ENCODE data around the gene TSPAN9.
A peak's percentile ranks its signal among the peaks of the same experiment; 100 is the strongest.

TSPAN9 gene

DNA sequence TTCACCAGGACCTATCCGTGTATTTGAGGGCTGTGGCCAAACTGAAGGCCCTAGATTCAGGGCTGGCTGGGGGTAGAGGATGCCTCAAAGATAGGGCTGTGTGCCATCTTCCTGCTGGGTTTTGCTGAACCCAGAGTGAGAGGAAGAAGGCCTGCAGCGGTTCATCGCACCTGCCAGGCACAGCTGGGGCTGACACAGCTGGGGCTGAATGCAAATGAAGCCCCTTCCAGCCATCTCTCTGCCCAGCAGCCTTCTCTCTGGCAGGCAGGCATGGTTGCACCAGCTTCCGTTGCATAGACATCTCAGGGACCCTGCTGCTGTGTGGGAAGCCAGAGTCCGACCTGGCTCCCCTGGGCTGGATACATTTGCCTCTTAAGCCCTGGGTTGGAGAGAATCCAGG is 152.4 kb downstream of the TSPAN9 start:
- DNase-seq, result no peak

DNA sequence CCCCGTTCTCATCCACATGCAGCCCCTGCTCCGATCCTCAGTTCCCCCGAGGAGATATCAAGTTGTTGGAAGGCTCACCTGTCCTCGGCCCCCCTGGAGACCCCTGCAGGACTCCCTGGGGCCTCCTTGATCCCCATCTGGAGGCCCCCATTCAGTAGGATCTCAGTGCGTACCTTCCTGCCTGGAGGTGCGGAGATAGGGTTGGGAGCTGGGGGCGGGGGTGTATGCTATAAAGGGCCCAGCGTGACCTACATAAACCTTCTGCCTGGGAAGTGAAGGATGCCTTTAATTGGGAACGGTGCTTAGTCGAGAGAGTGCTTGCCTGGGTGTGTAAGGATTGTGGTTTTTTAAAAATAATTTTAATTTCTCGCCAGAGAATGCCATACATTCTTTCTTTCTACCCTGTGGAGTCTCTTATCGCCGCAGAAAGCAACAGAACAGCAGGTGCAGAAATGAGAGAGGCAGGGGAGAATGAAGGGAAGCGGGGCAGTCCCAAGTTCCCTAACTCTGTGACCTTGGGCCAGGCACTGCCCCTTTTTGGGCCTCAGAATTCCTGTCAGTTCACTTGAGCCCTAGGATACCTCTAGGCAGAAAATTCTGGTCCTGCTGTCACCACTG is 153.7 kb downstream of the TSPAN9 start:
- no peak for DNase-seq

DNA sequence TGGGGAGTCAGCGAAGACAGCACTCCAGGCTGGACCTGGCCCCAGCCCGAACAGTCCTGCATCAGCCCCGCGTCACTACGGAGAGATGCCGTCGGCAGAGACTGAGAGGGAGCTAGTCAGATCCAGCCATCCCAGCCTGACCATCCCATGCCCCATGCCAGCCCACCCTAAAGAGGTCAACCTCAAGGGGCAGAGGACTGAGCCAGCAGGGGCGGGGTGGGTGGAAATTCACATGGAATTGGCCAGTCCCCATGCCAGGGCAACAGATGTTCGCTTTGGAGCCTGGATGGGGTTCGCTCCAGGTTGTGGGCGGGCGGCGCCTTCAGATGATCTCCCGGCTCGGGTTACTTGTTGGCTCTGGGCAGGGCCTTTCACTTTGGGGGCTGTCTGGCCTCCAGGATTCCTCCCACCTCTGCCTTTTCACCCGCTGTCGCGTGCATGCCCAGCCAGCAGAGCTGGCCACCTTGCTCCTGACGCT is 154.3 kb downstream of the TSPAN9 start:
- no peak for DNase-seq

DNA sequence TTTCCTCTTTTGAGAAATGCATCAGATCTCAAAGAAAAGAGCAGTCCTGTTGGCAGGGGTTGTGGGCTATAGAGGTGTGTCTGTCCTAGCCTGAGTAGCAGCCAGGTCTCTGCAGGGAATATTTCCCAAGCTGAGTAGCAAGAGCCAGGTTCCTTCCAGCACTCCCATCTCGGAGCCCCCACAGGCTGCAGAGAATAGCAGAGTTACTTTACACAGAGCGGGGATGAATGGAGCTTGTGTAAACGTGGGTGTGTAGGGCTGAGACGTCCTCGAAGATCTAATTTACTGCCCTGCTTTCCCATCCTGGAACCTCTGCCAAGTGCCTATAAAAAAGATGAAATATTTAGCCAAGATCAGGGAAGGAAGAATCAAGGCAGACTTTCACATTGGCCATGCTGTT is 156.6 kb downstream of the TSPAN9 start:
- DNase-seq, result no peak

DNA sequence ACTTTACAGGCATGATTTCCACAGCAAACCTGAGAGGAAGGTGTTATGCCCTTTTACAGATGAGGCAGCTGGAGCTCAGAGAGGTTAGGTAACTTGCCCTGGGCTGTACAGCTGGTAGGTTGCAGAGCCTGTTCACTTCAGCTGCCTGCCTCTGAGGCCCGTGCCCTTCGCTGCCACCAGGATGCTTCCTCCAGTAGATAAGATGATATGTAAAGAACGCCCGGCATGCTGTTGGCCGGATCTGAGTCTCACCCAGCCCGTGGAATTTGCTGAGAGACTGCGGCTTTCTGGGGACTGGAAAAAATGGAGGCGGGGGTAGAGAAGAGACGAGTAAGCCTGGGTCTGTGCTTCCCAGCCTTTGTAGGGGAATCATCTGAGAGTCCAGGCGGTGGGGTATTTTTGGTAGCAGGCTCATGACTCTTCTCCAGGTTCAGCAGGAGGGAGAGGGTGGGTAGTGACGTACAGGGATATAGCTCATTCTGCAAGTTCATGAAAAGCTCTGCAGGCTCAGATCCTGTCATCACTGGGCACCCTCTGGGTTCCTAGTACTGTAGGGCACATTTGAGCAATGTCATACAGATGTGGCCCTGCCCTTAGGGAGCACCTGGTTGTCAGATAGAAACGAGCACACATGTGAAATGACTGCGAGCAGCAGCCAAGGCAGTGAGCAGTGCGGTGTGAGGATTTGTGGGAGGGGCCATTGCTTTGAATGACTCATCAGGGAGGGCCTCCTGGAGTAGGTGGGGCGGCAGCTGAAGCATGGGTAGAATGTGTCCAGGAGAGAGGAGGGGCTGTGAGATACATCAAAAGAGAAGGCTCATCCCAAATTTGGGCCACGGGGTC is 159.4 kb downstream of the TSPAN9 start:
- no peak for DNase-seq

DNA sequence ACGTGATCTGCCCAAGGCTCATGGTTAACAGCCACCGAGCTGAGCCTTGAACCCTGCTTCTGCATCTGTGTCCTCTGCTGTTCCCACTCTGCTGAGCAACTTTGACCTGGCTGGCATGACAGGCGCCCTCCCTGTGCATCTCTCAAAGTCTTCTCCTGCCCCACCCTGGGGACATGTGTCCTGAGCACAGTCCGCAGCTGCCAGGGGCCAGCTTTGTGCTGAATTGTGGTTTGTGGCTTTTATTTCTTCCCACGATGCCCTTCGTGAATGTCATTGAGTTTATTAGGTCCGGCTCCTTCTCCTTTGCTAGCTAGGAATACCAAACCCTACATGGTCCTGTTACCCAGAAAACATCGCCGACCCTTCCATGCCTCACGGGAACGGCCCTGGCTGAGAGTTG is 161.0 kb downstream of the TSPAN9 start:
- no peak for DNase-seq

DNA sequence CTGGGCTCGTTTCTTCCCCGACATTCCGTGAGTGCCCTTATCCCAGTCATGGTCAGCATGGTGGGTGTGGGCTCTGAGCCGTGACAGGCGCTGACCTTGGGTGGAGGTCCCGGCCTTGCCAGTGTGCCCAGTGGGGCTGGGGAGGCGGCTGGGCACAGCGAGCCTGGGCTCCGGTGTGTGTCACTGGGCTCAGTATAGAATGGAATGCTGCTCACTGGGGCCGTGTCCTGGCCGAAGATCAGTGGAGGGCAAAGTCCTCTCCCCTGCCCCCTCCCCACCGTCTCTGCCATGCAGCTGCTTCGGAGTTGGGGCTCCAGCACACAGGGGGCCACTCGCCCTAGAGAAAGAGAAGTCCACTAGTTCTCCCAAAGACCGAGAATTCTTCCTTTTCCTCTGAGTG is 164.4 kb downstream of the TSPAN9 start:
- DNase-seq, result no peak

DNA sequence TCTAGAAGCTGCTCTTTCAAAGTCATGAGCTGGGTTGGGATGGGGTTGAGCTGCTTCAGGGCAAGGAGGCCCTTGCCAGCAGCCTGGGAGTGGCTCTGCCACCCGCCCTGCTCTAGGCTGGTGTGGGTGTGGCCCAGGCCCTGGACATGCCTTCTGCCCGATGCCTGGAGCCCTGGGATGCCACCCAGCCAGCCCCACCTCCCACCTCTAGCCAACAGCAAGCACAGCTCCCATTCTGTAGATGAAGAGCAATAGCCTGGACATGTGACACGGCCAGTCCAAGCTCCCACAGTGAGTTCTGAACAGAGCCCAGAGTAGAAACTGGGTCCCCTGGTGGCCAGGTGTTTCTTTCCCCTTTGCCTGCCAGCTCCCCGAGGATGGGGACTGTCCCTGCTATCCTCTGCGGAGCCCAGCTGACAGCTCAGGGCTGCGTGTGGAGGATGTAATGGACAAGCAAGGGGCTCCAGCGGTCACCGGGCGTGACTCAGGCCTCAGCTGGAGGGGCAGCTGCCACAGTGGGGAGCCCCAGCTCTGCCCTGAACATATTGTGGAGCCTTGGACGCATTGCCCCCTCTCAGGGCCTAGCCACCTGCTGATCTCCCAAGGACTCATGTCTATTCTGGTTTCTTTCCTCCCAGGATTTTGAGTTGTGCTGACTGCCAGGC is 165.2 kb downstream of the TSPAN9 start:
- no peak for DNase-seq

DNA sequence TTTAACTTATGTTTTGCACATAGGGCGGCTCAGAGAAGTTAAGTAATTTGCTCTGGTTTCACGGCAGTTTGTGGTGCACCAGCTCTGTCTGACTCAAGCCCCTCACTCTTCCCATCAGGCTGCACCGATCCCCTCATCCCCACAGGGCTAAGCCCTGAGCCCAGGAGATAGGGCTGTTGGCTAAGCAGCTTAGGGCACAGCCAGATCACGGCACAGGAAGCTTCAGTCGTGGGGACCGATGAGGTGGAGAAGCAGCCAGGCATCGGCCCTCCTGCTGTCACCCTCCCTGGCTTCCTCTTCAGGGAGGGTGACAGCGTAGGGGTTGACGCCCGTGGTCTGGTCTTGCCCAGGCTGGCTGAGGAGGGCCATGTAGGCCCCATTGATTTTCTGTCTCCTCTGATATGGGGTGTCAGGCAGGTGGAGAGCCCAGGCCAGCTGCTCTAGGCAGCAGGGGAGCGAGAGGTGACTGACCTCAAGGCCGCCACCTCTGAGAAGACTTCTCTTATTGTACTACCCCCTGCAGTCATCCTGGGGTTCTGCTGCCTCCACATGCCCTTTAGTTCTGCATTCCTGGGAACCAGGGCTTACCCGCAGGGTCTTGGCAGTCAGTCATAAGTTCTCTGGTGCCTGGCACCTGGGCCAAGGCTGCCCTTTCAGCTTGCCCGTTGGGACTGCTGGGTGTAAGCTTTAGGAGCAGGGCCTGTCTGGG is 166.4 kb downstream of the TSPAN9 start:
- no peak for DNase-seq

DNA sequence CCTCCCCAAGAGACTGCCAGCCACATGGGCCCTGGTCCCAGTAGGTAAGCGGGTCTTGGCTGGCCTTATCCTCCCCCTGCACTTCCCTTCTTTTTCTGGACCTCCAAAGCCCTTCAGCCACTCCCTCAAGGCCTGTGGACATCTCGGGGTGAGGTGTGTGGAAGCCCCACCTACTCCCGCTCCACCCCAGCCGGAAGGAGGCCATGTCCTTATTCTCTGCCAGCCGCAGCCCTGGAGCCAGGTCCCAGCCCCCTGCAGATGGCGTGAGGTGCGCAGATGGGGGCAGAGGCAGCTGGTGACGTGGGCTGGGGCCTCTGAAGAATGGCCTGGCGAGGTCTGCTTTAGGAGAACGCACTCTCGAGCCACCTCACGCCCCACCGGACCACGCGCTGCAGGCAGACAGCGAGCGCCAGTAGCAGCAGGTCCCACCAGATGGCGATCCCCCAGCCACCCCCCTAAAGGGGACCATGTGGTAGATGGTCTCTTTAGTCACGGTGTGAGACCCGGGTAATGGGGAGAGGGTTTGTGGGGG is 167.1 kb downstream of the TSPAN9 start:
- no peak for DNase-seq

DNA sequence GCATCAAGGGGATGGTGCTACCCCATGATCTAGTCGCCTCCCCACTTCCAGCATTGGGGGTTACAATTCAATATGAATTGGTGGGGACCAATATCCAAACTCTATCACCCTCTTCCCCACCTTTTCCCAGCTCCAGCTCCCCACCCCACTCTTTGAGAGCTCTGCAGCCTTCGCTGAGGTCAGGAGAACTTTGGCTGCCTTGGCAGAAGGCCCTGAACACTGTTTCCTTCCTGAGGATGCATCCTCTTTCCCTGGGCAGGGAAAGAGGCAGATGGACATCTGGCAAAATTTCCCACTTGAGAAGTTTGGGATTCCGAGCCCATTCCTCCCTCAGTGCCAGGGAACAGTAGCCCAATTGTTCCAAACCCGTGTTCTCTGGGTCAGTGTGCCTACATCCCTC is 169.1 kb downstream of the TSPAN9 start:
- no peak for DNase-seq

DNA sequence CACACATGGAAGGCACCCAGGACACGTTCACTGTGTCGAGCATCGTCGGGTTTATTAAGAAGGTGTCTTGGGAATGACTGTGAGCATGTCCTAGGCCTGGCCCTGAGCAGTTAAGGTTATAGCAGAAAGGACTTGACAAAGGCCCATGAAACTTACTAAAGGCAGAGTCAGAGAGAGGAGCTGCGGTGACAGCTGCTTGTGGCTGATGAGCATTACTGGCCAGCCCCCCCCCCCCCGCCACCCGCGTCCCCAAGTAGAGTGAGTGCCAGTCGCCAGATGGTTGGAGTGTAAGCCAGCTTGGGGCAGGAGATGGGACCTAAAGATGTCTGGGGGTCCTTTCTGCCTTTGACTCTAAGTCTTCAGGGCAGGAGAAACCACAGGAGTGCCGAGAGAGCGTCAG is 169.9 kb downstream of the TSPAN9 start:
- no peak for DNase-seq

DNA sequence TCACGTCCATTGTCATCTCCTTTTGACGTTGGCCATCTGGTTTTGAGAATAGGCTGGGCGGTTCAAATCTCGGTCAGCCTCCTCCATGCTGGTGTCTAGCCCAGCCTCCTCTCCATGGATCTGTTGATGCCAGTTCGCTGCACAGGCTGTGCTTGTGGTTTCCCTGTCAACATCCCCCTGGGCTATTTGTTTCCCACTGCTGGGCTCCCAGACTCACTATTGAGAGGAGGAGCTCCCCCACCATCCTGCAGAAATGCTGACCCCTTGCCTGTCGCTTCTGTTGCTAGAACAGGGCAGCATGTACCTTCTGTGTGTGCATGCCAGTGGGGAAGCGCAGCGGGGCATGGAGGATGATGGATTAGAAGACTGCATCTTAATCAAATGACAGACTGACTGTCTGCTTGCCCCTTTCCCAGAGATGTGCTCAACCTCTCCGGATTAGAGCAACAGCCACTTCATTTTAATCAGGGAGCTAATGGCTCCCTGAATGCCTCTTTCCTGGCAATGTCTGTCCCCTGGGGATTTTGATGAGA is 170.5 kb downstream of the TSPAN9 start:
- DNase-seq, result no peak

DNA sequence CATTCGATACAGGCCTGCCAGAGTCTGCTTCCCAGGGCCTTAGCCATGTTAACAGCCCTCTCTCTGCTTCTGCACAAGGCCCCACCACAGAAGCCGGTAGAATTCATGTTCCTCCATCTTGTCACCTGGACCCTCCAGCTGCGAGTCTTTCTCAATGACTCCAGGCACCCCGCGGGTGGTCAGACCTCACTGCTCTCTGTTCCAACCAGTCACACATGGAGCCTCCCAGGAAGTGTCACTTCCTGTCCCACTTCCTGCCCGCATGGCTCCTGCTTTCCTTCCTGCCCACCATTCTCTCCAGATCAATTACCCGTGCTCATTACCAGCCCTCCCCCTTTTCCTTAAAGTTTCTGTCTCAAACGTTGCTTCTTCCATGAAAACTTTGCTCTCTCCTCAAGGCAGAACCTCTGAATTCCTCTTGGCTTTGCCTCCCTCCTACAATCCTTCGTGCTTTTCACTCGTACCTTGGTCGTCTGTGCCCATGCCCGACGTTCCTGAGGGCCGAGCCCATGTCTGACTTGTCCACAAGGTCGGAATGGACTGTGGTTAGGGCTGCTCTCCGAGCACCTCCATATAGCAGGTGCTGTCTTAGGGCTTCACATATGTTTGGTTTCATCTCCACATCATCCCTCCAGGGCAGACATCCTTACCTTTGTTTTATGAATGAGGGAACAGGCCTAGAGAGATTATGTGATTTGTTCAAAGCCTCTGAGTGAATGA is 172.1 kb downstream of the TSPAN9 start:
- DNase-seq, result no peak

DNA sequence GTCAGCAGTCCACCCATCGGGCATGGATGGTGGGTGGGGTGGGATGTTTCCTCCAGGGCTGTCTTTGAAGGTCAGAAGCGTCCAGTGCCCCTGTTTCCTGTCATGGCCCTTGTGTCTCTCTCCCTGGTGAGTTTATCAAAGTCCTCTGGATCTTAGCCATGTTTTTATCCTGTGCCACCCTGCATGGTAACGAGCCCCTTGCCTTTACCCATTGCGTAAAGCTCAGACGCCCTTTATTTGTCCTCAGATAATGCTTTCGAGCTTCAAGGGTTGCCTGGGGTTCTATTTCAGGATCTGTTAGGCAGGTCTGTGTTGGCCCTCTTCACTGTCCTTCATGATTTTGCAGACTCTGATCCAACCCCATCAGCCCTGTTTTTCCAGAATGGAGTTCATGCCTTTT is 172.9 kb downstream of the TSPAN9 start:
- DNase-seq, result no peak

DNA sequence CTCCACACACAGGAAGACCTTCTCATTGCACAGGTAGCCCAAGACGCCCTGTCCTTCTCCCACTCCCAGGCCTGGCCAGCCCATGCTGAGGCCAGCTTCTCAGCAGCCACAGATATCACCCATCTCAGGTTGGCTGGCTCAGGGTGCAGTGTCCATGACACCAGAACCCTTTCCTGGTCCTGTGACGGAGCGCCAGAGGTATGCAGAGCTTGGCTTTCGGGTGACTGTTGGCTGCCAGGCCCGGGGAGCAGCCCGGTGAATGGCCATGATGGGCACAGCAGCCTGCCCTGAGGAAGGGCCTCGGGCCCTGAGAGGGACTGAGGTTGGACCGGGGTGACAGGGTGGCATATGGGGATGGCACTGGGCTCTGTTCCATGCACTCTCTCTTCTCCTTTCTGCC is 173.4 kb downstream of the TSPAN9 start:
- no peak for DNase-seq

DNA sequence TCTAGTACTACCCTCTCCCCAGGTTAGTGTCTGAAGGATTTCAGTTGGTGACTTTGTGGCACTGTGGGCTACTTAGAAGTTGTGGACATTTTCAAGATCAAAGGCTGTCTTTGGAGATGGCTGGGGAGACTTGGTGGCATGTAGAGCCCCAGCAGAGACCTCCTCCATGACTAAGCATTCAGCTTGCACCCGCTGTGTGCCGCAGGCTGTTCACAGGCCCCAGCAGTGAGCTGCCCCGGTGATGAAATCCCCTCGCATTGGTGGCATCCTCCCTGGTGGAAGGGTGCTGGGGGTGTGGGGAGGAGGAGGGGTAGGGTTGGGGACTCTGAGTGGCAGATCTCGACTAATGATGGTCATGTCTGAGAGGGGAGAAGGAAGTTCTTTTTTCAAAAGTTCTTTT is 173.9 kb downstream of the TSPAN9 start:
- DNase-seq, result peak in 1 of 2 donors; percentile 3

DNA sequence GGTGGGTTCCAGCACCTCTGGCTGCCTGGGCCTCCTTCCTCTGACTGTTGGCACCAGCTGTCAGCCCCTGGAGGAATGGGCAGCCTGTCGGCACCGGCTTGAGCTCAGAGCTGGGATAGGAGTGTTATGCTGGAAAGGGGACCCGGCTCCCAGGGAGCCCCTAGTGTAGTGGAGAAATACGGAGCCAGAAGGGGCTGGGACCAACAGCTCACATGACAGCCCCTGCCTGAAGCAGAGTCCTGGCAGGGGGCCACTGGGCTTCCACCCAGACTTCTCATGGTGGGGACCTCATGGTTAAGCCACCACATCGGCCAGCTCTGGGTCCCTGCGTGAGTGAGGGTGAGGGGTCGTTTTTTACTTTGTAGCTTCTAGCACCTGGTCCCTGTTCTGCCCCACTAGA is 174.5 kb downstream of the TSPAN9 start:
- DNase-seq, result no peak

DNA sequence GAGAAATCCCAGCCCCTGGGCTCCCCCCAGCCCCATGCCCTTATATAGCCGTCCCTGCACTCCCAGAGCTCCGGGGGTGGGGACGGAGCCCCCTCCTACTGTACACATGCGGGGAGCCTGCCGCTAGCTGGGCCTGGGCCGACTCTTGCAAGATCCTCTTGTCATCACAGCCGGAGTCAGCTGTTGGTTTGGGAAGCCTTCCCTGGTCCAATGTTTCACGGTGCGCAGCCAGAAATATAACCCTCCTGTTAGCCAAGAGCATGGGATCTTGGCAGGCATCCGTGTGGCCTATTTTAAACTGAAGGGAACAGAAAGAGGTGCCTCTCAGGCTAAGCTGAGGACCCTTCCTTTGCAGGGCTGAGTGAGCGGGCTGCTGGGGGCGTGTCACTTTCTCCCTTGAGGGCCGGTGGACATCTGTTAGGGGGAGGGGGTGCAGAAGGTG is 175.3 kb downstream of the TSPAN9 start:
- no peak for DNase-seq

DNA sequence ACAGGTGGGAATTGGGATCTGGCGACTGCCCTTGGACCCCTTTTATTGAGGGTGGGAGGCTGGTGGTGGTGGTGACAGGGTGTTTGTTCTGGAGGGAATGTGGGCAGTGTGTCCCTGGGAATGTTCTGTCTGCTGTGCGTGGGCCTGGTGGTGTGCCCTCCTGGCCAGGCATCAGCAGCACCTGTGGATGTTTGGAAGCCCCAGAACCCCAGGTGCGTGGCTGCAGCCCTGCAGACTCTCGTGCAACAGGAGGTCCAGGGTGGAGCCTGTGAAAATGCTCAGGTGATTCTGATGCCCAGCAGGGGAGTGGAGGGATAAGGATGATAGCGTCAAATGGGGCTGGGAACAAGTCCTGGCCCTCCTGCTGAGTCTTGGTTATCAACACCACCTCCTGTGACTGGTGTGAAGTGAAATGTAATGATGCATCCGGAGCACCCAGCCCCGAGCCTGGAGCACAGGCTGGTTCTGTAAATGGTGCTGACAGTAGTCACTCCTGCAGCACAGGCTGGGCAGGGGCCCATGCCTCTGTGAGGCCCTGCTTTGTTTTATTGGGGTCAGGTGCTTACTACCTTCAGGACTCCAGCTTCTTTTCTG is 176.6 kb downstream of the TSPAN9 start:
- no peak for DNase-seq

DNA sequence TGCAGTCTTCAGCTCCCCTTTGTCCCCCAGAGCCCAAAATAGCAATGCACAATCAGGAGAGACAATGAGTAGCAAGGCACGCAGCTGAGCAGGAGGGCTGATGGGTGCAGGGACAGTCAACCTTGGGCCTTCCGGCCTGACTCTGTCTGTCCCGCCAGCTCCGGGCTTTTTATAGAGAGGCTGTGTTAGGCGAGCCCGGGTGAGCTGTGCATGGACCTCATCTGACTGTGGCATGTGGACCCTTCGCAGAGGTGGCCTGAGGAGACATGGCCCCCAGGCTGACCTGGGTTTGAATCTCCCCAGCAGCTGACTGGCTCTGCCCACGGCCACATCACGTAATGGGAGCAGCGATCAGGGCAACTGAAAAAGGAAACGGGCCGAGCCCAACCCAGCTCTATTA is 177.9 kb downstream of the TSPAN9 start:
- no peak for DNase-seq

All from CD4-positive, alpha-beta T cell treated with Interferon alpha-2 for 1 hour (primary cell).